MV-4-11 (cell line): ENCODE measurements around the gene OLFML3.

ENCODE experiments used
- DNase-seq: peaks from one replicate; lab custom pipeline; 2025; lab: John Stamatoyannopoulos, UW

OLFML3 gene

DNA sequence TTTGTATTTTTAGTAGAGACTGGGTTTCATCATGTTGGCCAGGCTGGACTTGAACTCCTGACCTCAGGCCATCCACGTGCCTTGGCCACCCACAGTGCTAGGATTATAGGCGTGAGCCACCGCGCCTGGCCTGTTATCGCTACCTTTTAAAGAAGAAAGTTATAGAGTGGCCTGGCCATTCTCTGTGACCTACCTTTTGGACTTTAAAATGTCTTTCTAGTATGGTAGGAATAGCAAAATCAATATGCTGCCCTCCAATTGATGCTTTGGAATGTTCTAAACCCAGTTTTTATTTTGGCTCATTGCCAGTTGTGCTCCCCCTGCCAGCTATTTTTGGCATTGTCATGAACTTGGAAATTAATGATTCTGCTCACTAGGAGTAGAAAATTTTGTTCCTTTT lies 30.3 kb upstream of the OLFML3 start:
- peak; percentile 27 for DNase-seq

DNA sequence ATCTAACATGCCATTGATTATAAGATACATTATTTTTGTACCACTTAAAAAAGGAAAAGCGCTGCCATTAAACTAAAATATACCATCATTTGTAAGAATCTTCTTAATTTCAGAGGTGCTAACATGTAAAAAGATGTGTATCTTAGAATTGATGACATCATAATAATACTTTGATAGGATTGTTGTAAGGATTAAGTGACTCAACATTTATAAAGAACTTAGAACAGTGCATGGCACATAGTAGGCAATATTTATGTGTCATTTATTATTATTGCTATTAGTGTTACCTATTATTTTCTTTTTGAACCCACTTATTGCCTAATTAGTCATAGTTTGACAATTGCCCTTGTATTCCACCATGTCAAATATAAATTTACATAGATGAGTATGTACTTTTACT lies 28.4 kb upstream of the OLFML3 start:
- DNase-seq, result no peak

DNA sequence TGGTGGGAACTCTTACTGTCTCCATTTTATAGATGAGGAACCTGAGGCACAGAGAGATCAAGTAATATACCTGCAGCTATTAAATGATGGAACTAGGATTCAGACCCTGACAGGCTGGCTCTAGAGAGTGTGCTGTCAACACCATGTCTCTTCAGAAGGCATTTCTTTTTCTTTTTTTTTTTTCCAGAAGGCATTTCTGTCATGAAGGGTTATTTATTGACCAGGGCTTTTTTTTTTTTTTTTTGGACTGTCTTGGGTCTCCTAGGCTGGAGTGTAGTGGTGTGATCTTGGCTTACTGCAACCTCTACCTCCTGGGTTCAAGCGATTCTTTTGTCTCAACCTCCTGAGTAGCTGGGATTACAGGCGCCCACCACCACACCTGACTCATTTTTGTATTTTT lies 27.6 kb upstream of the OLFML3 start:
- DNase-seq, result no peak

DNA sequence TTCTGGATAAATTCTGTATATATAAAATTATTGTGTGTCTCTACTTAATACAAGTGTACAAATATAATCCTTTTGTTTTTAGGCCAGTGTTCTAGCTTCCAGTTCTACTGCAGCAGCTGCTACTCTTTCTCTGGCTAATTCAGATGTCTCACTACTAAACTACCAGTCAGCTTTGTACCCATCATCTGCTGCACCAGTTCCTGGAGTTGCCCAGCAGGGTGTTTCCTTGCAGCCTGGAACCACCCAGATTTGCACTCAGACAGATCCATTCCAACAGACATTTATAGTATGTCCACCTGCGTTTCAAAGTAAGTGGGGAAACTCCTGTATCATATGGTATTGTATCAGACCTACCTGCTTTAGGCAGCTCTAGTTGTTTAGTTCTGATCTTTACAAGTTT lies 21.3 kb upstream of the OLFML3 start:
- DNase-seq, result no peak

DNA sequence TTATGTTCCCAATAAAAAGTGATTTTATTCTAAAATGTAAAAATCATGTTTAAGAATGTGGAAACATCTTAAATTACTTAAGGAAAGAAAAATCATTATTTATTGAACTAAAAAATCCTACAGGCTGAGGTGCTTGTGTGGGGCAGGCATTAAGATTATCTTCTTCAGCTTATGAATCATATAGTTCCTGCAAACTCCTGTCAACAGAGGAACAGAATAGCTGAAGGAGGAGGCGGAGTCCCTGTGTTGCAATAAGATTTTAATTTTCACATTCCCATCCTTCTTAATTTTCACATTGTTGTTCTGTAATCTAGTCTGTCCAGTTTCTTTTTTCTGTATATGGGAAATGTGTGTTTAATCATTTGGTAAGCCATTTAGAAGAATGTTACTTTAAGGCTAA lies 20.6 kb upstream of the OLFML3 start:
- DNase-seq, result no peak

DNA sequence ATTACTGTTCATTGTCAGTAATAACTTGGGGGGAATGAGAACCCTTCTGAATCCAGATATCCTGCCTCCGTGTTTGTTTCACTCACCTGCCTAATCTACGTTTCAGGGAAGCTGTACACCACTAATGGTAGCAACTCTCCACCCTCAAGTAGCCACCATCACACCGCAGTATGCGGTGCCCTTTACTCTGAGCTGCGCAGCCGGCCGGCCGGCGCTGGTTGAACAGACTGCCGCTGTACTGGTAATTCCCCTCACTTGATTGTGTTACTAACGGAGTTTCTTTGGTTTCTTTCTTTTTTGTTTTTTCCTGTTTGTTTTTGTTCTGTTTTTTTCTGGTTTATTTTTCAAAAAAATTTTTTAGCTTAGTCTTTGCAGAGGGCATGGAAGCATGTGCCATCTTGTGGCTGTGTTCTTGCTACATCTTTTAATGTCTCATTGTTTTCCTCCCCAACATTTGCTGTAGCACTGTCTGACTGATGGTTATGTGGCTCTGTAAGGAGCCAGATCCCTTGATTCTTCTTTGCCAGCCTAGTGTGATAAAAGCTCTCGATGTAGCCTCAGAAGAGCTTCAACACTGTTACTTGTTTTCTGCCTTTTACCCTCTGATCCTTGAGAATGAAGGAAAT lies 15.9 kb upstream of the OLFML3 start:
- DNase-seq, result peak; percentile 30

DNA sequence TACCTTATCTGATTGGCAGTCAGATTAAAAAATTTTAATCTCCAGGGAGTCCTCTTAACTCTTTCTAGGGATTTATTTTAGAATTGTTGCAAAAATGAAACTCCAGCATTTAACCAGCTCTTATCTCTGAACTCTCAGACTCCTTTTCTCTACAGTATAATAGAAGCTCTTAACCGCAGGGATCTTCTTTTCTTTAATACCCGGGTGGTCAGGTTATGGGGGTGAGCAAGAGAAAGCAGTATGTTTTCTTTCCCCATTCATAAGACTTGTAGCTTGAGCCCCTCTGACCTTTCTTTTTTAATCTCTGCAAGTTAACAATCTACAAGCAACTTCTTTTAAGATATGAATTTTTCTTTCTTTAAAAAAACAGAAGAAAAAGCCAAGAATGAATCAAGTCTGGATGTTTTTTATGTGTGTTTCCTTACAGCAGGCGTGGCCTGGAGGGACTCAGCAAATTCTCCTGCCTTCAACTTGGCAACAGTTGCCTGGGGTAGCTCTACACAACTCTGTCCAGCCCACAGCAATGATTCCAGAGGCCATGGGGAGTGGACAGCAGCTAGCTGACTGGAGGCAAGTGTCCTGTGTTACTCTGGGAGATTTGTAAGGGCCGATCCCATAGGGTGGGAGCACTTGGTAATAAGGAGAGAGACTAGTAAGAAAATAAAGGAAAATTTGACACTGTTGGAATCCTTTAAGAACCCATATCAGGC lies 13.4 kb upstream of the OLFML3 start:
- no peak for DNase-seq

DNA sequence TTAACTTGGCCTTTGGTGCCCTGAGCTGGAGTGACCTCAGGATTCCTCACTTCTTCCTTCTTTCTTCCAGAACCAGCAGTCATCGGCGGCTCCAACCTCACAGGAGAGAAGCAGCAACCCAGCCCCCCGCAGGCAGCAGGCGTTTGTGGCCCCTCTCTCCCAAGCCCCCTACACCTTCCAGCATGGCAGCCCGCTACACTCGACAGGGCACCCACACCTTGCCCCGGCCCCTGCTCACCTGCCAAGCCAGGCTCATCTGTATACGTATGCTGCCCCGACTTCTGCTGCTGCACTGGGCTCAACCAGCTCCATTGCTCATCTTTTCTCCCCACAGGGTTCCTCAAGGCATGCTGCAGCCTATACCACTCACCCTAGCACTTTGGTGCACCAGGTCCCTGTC lies 6.3 kb upstream of the OLFML3 start:
- no peak for DNase-seq

DNA sequence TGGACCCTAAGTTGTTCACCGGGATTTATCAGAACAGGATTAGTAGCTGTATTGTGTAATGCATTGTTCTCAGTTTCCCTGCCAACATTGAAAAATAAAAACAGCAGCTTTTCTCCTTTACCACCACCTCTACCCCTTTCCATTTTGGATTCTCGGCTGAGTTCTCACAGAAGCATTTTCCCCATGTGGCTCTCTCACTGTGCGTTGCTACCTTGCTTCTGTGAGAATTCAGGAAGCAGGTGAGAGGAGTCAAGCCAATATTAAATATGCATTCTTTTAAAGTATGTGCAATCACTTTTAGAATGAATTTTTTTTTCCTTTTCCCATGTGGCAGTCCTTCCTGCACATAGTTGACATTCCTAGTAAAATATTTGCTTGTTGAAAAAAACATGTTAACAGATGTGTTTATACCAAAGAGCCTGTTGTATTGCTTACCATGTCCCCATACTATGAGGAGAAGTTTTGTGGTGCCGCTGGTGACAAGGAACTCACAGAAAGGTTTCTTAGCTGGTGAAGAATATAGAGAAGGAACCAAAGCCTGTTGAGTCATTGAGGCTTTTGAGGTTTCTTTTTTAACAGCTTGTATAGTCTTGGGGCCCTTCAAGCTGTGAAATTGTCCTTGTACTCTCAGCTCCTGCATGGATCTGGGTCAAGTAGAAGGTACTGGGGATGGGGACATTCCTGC lies 3.9 kb upstream of the OLFML3 start:
- peak; percentile 92 for DNase-seq

DNA sequence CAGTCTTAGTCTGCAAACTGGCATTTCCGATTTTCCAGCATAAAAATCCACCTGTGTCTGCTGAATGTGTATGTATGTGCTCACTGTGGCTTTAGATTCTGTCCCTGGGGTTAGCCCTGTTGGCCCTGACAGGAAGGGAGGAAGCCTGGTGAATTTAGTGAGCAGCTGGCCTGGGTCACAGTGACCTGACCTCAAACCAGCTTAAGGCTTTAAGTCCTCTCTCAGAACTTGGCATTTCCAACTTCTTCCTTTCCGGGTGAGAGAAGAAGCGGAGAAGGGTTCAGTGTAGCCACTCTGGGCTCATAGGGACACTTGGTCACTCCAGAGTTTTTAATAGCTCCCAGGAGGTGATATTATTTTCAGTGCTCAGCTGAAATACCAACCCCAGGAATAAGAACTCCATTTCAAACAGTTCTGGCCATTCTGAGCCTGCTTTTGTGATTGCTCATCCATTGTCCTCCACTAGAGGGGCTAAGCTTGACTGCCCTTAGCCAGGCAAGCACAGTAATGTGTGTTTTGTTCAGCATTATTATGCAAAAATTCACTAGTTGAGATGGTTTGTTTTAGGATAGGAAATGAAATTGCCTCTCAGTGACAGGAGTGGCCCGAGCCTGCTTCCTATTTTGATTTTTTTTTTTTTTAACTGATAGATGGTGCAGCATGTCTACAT lies 2.5 kb upstream of the OLFML3 start:
- peak; percentile 95 for DNase-seq

DNA sequence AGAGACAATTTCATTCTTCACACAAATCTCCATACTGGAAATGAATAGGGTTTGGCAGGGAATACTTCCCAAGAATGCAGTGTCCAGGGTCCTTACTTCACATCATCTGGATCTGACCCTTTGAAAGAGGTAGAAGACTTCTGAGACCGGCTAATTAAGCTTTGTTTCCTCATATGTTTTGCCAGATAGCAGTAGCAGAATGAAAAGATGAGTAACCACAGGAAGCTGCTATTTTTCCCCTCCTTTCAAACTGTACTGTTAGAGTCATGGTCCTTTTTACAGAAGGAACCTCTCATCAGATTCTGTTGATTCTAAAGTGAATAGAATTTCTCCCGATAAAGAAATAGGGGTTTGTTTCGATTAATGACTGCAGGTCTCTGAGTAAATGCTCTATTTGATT lies 1.4 kb upstream of the OLFML3 start:
- peak; percentile 29 for DNase-seq

DNA sequence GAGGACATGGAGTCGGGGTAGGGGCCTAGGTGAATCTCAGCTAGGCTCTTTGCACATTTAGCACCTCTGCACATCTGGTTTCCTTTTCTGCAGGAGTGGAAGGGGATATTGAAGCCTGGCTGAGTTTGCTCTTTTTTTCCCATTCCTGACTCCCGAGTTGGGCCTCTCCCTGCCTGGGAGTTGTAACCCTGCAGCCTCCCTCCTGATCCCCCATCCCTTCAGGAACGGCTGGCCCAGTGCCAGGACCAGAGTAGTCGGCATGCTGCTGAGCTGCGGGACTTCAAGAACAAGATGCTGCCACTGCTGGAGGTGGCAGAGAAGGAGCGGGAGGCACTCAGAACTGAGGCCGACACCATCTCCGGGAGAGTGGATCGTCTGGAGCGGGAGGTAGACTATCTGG lies 836 bp downstream of the OLFML3 start:
- DNase-seq, result no peak

DNA sequence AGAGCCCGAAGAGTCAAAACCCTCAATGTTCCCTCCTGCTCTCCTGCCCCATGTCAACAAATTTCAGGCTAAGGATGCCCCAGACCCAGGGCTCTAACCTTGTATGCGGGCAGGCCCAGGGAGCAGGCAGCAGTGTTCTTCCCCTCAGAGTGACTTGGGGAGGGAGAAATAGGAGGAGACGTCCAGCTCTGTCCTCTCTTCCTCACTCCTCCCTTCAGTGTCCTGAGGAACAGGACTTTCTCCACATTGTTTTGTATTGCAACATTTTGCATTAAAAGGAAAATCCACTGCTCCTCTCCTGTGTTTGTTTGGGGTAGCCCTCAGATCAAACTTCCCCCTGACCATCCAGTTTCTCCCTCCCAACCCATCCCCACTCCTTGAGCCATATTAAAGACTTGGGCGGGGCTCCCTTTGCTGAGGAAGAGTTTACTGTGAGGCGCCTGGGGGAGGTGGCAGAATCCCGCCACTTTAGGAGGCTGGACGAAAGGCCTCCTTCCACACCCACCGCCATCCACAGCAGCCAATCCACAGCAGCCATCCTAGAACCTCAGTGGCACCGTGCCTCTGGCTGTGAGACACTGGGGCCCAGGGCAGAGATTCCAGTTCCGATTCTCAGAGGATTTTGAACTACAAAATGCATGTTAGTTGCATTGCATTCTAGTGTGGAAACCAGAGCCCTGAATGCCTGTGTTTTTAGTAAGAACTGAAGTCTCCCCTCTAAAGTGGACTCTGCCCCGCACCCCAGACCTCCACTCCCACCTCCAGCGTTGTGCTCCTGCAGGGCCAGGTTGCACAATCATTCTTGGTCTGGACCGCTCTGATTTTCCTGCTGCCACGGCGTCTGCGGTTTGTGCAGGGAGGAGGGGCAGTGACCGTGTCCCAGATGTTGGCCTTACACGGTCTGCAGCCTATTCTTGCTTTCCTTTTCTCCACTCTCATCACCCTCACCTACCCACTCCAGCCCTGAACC lies 3.0 kb downstream of the OLFML3 start:
- peak; percentile 62 for DNase-seq

DNA sequence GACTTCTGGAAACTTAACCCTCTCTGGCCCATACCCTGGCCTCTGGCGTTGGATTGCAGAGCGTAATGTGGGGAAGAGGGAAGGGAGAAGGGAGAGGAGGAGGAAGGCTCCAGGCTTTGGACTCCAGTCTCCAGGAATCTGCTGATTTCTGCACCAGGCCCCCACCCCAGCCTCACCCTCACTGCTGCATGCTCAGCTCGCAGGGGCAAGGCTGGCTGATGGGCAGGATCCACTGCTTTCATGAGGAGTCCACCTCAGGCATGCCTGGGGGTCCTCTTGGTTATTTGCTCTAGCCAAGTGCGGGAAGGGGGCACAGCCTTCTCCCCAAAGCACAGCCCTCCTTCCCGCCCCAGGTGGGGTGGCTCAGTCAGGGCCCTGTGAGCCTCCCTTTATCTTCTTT lies 3.7 kb downstream of the OLFML3 start:
- no peak for DNase-seq

DNA sequence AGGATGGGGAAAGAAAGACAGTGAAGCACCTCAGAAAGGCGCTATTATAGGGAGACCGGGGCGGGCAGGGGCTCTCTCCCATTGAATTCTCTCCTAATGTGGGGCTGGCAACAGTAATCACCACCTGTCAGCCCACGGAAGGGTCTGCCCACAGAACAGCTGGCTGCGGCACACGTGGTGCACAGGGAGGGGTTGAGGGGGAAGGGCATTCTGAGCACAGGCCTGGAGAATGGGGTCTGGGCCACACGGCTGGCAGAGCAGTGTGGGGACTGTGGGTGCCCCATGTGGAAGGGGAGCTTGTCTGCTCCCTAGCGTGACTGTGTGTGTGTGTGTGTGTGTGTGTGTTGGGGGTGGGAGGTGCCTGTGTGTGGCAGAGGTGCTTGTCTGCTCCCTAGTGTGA lies 4.1 kb downstream of the OLFML3 start:
- no peak for DNase-seq

DNA sequence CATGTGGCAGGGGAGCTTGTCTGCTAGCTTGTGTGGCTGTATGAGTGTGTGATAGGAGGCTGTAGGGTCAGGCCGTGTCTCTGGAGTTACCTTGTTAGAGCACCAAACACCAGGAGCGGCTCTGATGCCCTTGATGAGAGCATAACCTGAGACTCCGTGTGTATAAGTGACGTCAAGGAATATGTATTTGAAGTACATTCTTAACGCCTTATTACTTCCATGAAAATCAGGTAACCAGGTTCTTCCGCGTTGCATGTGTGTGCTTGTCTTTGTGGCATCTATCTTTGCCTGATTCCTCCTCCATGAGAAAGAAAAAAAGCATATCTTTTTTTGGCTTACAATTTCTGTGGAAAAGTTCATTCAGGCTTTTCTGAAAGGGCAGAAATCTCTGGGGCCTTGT lies 4.6 kb downstream of the OLFML3 start:
- DNase-seq, result no peak

DNA sequence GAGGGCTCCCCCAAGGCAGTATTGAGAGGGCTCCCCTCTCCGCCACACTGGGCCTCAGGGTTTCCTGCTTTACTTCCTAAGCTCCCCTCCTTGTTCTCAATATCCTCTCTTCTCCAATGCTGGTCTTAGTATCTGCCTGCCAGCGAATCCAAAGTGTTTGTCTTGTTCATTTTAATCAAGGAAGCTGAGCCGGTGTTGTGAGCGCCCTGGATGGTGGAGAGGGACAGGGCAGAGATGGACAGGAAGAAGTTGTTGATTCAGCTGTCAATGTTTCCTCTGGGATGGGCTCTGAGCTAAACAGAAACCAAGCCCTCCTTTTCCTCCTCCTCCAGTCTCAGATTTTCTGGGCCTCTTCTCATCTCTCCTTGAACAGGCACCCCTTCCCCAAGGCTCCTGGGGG lies 5.4 kb downstream of the OLFML3 start:
- DNase-seq, result no peak

DNA sequence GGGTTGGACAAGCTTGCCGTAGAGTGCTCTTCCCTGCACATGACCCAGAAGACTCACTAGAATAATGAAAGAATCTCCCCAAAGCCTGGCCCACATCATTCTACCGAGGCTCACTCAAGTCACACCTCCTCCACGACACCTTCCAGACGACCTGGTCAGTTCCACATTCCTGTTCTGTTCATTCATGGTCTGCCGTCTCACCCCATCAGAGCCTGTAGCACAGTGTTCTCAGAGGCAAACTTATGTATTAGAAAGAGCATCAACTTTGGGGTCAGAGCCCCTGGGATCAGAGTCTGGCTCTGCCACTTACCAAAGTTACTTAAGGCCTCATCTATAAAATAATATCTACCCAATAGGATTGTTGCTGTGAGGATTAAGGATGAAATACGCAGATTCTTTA lies 7.5 kb downstream of the OLFML3 start:
- no peak for DNase-seq

DNA sequence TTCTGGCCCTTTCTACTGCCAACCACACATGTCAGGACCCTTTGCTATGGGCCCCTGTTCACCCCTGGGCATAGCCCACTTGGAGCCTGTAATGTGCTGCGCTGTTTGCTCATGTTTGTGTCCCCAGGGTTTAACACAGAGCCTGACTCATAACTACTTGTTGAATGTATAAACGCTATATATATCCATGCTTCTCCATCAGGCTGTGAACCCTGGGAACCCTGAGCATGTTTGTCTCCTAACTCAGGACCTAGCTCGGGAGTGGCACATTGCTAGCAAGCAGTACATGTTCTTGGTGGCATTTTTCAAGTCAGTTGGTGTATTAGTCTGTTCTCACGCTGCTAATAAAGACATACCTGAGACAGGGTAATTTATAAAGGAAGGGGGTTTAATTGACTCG lies 8.0 kb downstream of the OLFML3 start:
- DNase-seq, result no peak

DNA sequence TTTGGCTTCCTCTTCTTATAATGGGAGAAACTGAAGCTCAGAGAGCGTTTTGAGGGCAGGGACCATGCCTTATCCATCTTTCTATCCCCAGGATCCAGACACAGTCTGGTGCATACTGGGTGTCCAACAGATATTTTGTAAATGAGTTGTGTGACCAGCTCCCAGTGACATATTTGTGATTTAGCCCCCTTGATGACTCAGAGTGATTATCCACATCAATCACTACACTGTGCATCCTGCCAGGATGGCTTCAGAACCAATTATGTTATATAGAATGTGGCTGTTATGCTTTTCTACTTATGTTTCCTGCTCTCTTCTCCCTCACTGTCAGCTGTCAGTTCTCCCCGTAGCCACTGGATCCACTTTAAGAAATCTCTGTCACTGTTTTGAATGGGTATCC lies 11.3 kb downstream of the OLFML3 start:
- DNase-seq, result no peak

DNA sequence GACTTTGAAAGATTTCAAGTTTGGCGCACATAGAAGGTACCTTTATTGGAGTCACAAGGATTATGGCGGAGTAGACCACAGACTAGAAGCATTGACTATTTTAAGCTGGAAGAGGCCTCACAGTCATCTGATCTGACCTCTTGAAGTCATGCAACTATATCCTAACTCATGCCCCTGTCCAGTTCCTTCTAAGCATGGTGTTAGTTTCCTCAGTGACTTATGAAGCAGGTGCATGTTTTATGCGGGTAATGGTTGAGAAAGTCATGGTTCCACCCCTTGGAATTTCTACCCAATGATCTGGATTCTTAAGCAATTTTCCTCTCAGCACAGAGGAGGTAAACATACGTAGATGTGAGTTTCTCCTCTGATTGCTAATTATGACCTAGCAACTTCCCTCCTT lies 11.7 kb downstream of the OLFML3 start:
- DNase-seq, result no peak

DNA sequence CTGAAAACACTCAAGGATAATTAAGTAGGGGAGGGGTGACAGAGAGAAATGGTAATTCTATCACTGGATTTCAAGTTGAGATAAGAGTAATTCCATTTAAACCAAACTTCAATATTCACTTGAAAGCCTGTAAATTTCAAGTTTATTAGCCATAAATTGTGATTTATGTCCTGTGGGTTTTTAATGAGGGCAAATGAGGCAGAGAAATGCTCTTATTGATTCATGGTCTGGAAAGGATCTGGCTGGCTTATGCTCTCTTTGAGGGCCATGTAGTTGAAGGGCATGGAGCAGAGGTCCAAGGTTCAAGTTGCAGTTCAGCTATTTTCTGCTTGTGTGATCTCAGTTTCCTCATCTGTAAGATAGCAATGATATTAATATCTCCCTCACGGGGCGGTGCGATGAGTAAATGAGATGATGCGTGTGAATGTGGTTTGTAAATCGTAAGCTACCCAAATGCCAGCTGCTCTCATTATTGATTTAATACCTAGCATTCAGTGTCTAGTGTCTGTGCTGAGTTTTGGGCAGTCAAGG lies 12.3 kb downstream of the OLFML3 start:
- DNase-seq, result no peak
